Epithelial cell of prostate (primary cell): ENCODE results near the gene KLHL21.

ENCODE experiments used
- DNase-seq: peaks from one replicate; pipeline ENCODE4 v3.0.0-alpha.2; 2011; ENCODE audit warnings: low read depth, low spot score
- H3K27ac ChIP-seq: fragments of 450-650 bp; 2 replicates; pipeline ENCODE4 v1.5.1; 2017; ENCODE audit warnings: mild to moderate bottlenecking

The KLHL21 gene

GRCh38 chr1:6586404-6586816 is 16.3 kb downstream of the KLHL21 start:
- no peak overlapping the region for H3K27ac ChIP-seq
- DNase-seq = no peak

- no peak for DNase-seq
- no peak overlapping the region for H3K27ac ChIP-seq
Observed at GRCh38 chr1:6585841-6586240, 16.8 kb downstream of the KLHL21 start.

DNA sequence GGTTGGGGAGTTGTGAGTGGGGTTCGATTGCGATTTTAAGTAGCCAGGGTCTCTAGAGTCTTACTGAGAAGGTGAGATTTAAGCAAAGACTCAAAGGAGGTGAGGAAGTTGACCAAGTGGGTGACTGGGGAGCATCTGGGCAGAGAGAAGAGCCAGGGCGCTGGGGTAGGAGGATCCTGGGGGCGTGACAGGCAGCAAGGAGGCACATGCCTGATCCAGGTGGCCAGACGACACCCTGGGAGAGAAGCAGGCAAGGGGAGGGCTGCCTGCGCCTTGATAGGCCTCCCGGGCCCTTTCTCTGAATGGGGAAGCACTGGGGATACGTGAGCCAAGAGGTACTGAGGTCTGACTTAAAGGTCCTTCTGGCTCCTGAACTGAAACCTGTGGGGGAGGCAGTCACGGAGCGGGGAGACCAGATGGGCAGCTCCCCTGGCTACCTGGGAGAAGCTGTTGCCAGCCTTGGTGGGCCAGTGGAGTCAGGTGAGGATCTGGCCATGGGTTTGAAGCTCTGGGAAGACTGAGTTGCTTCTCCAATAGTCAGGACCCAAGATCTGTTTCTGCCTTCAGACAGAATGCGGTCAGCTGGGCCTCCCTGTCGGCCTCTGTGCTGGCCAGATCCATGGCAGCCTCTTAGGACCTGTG is 17.5 kb downstream of the KLHL21 start:
- H3K27ac ChIP-seq = no peak overlapping the region
- no peak for DNase-seq

GRCh38 chr1:6584126-6585080 is 18.3 kb downstream of the KLHL21 start:
- no peak overlapping the region for H3K27ac ChIP-seq

DNA sequence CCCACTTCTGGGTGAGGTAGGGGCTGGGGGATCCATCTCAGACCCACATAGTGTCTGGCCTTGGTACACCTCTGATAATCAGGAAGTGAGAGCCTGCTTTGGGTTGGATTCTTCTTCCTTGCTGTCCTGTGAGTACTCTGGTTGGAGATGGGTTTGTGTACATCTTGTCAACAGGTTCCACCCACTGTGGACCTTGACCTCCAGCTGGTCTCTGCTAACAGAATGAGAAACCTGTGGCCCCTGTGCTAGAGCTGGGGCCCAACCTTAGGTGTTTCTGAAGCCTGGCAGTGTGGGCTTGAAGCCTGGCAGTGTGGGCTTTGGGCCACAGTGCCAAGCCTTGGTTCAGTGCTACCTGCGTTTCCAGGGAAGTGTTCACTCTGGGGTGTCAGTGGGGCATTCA is 20.3 kb downstream of the KLHL21 start:
- no peak for DNase-seq
- peak overlapping the region; percentile 56 for H3K27ac ChIP-seq

More at GRCh38 chr1:6584126-6585080, 18.3 kb downstream of the KLHL21 start:
- DNase-seq = no peak

DNA sequence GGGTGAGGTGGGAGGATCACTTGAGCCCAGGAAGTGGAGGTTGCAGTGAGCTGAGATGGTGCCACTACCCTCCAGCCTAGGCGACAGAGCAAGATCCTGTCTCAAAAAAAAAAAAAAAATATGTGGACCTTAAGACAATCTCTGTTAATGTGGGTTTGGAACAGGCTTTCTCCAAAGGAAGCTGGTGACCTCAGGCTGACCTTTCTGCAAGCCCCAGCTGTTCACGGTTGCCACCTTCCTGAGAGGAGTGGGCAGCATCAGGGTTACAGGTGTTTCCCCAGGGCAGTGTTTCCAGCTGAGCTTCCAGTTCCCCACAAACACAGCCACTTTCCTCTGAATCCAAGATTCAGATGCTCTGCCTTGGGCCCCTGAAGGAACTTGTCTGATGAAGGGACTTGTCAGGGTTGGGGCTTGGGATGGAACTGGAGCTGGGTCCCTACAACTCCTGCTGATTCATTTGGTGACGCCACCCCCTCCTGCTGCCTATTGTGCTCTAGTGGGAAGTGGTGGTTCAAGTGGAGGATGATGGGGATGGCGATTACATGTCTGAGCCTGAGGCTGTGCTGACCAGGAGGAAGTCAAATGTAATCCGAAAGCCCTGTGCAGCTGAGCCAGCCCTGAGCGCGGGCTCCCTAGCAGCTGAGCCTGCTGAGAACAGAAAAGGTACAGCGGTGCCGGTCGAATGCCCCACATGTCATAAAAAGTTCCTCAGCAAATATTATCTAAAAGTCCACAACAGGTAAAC is 20.9 kb downstream of the KLHL21 start:
- peak overlapping the region; percentile 56 for H3K27ac ChIP-seq
- DNase-seq = no peak

- peak overlapping the region; percentile 56 for H3K27ac ChIP-seq
Observed at GRCh38 chr1:6580593-6581409, 21.9 kb downstream of the KLHL21 start.

GRCh38 chr1:6580119-6580592 is 22.5 kb downstream of the KLHL21 start:
- no peak for DNase-seq
- peak overlapping the region; percentile 56 for H3K27ac ChIP-seq

More at GRCh38 chr1:6580593-6581409, 21.9 kb downstream of the KLHL21 start:
- DNase-seq = no peak

- peak; percentile 78 for DNase-seq
Observed at GRCh38 chr1:6579374-6580118, 23.1 kb downstream of the KLHL21 start, which contains the start of gene ZBTB48. Gene ZBTB48, plus strand, starts transcription at chr1:6579994. Its CDS starts 616 bp downstream, at chr1:6580610.

GRCh38 chr1:6578624-6579373 is 23.9 kb downstream of the KLHL21 start:
- H3K27ac ChIP-seq = no peak overlapping the region
- DNase-seq = no peak

More at GRCh38 chr1:6579374-6580118, 23.1 kb downstream of the KLHL21 start, which contains the start of gene ZBTB48:
- H3K27ac ChIP-seq = peak within 1 kb of the TSS; percentile 56

DNA sequence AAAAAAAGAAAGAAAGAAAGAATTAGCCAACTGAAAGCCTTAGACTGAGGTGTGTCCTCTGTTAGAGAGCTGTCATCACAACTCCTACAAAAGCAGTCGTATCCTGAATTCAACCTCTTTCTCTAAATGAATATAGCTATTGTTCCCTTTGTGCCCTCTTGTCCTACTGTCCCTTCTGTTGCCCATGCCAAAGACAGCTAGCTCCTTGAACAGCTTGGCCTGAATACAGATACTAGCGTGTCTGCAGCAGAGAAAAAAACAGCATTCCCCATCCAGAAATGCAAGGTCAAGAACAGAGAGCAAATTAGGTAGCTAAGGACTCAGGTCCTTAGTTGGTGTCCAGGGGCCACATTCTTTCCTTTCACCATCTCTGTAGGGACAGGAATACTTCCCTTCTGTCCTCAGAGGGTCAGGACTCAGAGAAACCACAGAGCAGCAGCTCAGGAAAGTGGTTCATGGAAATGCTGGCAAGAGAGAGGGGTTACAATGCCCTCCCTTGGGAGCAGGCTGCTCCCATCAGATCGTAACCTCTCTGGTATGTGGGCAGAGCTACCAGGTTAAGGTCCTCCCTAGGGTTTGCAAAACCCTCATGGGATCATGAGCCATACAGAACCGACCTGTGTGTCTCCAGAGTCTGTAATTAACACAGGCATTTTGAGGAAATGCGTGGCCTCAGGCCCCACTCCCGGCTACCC is 24.7 kb downstream of the KLHL21 start:
- H3K27ac ChIP-seq = no peak overlapping the region
- DNase-seq = no peak

GRCh38 chr1:6574818-6575217 is 27.9 kb downstream of the KLHL21 start:
- no peak overlapping the region for H3K27ac ChIP-seq

GRCh38 chr1:6574025-6574620 is 28.5 kb downstream of the KLHL21 start:
- DNase-seq = no peak
- H3K27ac ChIP-seq = no peak overlapping the region

More at GRCh38 chr1:6574818-6575217, 27.9 kb downstream of the KLHL21 start:
- DNase-seq = no peak

DNA sequence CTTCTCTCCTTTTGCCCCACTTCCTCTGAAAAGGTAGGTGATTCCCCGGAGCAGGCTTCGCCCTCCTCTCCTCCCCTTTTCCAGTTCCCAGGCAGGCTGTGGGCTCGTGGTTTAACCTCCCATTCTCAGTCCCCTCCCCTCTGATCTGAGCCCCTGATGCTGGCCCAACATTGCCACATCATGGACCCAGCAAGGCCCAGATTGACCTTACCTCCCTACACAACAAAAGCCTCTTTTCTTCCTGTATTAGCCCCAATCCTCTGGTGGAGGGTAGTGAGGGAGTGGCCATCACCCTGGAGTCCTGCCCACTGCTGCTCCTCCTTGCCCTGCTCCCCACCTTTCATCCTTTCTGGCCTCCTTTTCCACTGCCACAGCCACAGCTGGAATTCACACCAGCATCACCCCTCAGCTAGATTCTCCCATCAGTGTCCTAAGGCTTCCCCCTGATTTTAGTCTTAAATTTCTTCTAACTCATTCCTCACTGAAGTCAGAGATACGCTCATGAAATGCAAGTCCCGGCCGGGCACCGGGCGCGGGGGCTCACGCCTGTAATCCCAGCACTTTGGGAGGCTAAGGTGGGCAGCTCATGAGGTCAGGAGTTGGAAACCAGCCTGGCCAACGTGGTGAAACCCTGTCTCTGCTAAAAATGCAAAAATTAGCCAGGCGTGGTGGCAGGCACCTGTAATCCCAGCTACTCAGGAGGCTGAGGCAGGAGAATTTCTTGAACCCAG is 29.9 kb downstream of the KLHL21 start:
- DNase-seq = no peak
- no peak overlapping the region for H3K27ac ChIP-seq

DNA sequence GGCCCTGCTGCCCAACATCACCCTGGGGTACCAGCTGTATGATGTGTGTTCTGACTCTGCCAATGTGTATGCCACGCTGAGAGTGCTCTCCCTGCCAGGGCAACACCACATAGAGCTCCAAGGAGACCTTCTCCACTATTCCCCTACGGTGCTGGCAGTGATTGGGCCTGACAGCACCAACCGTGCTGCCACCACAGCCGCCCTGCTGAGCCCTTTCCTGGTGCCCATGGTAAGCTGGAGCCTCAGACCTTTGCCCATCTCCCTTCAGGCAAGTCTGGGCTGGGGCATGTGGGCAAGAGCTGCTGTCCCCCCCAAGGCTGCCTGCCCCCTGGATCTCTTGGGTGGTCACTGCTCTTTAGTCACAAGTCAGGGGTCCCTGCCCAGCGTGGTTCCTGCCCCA is 31.7 kb downstream of the KLHL21 start:
- no peak for DNase-seq
- no peak overlapping the region for H3K27ac ChIP-seq

DNA sequence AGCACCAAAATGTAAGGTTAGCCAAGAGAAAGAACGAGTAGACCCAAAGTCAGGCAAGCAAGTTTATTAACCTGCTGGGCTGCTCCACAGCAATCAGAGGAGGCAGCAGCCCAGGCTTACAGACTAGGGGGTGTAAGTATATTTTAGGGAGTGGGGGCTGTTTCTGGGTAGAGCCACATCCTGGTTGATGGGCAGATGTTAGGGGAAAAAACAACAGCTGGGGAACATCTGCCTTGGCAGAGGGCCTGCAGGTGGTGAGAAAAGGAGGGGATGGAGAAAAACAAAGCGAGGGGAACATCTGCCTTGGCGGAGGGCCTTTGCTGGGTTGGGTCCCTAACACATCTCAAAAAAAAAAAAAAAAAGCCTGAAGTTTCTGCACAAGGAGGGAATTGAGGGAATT is 32.6 kb downstream of the KLHL21 start:
- H3K27ac ChIP-seq = no peak overlapping the region
- no peak for DNase-seq
